GM12878 (cell line): Measurements from ENCODE around the gene AJUBA. TPM values are rescaled to one million over a fixed set of nuclear protein-coding genes. Genes with fewer than 3 reads are reported as not detected.

Experiments
- ATAC-seq: fragments of 200-7000 bp; cut with Tn5 transposase; 3 replicates; pipeline ENCODE4 v1.9.1; 2020; ENCODE audit warnings: mild to moderate bottlenecking, moderate library complexity
- BruUV-seq: library from RNA; stranded (reverse); fragments of 400-500 nt; replicated peaks from 2 replicates; lab custom pipeline; 2021; lab: Mats Ljungman, UMichigan
- CTCF ChIA-PET: fragments of 300-600 bp; sonication (Branson Sonifier 250); formaldehyde crosslinking; extraction: SDS; loops from one replicate; lab custom pipeline; 2021; ENCODE audit warnings: inconsistent platforms; lab: Yijun Ruan, JAX
- POLR2A ChIA-PET: fragments of 350-600 bp; formaldehyde crosslinking; extraction: SDS; loops from one replicate; lab custom pipeline; 2021; ENCODE audit warnings: inconsistent platforms; lab: Charles Lee
- RAD21 ChIA-PET: fragments of 300-600 bp; sonication (Branson Sonifier 250); formaldehyde crosslinking; loops from one replicate; lab custom pipeline; 2023; ENCODE audit warnings: antibody characterized with exemption; ENCODE audit not compliant: unreplicated experiment; lab: Charles Lee
- SMC1A ChIA-PET: fragments of 300-600 bp; sonication (Branson Sonifier 250); formaldehyde crosslinking; loops from one replicate; lab custom pipeline; 2023; ENCODE audit not compliant: unreplicated experiment, uncharacterized antibody; lab: Charles Lee
- DNase-seq: peaks from one replicate; pipeline ENCODE4 v3.0.0-alpha.2; 2011; ENCODE audit warnings: low read depth, low spot score
- FAIRE-seq: peaks from 3 replicates; lab custom pipeline; 2011; peaks lifted over from hg19 to GRCh38; lab: Jason Lieb, UNC
- H2AFZ ChIP-seq: 2 replicates; pipeline ENCODE4 v1.6.0; 2011; ENCODE audit warnings: low read depth, low read length, control low read depth; ENCODE audit not compliant: control insufficient read depth
- H3K27ac ChIP-seq: 2 replicates; pipeline ENCODE4 v1.5.1; 2011; ENCODE audit warnings: control low read depth; ENCODE audit not compliant: control insufficient read depth, insufficient read depth
- H3K27me3 ChIP-seq, 2 experiments: replicated peaks in 1 of 2; 2 replicates each; pipeline versions ENCODE4 v1.6.0 to v1.6.1; 2011; ENCODE audit warnings: low read length in 1 of 2; ENCODE audit not compliant: control insufficient read depth in 2 of 2, insufficient read depth in 2 of 2
- H3K36me3 ChIP-seq, 2 experiments: 2 replicates each; pipeline ENCODE4 v1.5.1; 2011; ENCODE audit warnings: low read length in 1 of 2; ENCODE audit not compliant: control insufficient read depth in 2 of 2, insufficient read depth in 2 of 2
- H3K4me1 ChIP-seq: 2 replicates; pipeline ENCODE4 v1.6.1; 2011; ENCODE audit warnings: mild to moderate bottlenecking, low read length, moderate library complexity, mixed read lengths; ENCODE audit not compliant: control insufficient read depth, insufficient read depth
- H3K4me2 ChIP-seq: 2 replicates; pipeline ENCODE4 v1.6.0; 2011; ENCODE audit warnings: control low read depth; ENCODE audit not compliant: control insufficient read depth, insufficient read depth
- H3K4me3 ChIP-seq: fragments of 200-600 bp; sonication (generic); 2 replicates; pipeline ENCODE4 v1.5.1; 2016
- H3K79me2 ChIP-seq: 2 replicates; pipeline ENCODE4 v1.6.0; 2011; ENCODE audit warnings: low read length; ENCODE audit not compliant: control insufficient read depth, insufficient read depth
- H3K9ac ChIP-seq: 2 replicates; pipeline ENCODE4 v1.8.0; 2011; ENCODE audit warnings: low read length, control low read depth, mixed read lengths; ENCODE audit not compliant: control insufficient read depth, insufficient read depth
- H3K9me3 ChIP-seq: replicated peaks from 3 replicates; pipeline ENCODE4 v1.5.1; 2011; ENCODE audit warnings: mild to moderate bottlenecking, low read length; ENCODE audit not compliant: control insufficient read depth, insufficient read depth
- H4K20me1 ChIP-seq: 2 replicates; pipeline ENCODE4 v1.6.0; 2011; ENCODE audit not compliant: control insufficient read depth, insufficient read depth
- ASH2L ChIP-seq: fragments of 300-600, 200-600 bp; sonication (generic); IDR thresholded peaks from 2 replicates; pipeline ENCODE4 v1.6.1; 2017; ENCODE audit warnings: low read depth, mild to moderate bottlenecking, borderline replicate concordance
- BCL11A ChIP-seq: IDR thresholded peaks from 2 replicates; pipeline ENCODE4 v1.6.1; 2011; ENCODE audit warnings: low read depth, low read length
- CHD1 ChIP-seq: IDR thresholded peaks from 2 replicates; pipeline ENCODE4 v1.6.1; 2012; ENCODE audit warnings: low read depth, low read length, improper control_type of control experiment
- CUX1 ChIP-seq: IDR thresholded peaks from 2 replicates; pipeline ENCODE4 v1.6.1; 2012; ENCODE audit warnings: improper control_type of control experiment, low read depth, low read length; ENCODE audit not compliant: insufficient replicate concordance
- EGR1 ChIP-seq, 2 experiments: IDR thresholded peaks; 1 replicate in 1 of 2; 2 replicates in 1 of 2; pipeline ENCODE4 v1.6.1; 2011 to 2012; ENCODE audit warnings: low read depth in 2 of 2, low read length in 2 of 2, borderline replicate concordance in 1 of 2, mild to moderate bottlenecking in 1 of 2, moderate library complexity in 1 of 2
- MXI1 ChIP-seq: fragments of 150-350 bp; IDR thresholded peaks from 2 replicates; pipeline ENCODE4 v1.6.1; 2011; ENCODE audit warnings: low read depth, mild to moderate bottlenecking, inconsistent platforms, low read length, improper control_type of control experiment
- NR2F1 ChIP-seq: fragments of 450-650 bp; conservative IDR thresholded peaks from 2 replicates; pipeline ENCODE4 v1.6.1; 2017; ENCODE audit warnings: mild to moderate bottlenecking
- RBBP5 ChIP-seq: fragments of 200-600 bp; sonication (generic); conservative IDR thresholded peaks from 2 replicates; pipeline ENCODE4 v1.6.1; 2016
- RELB ChIP-seq: fragments of 450-650 bp; IDR thresholded peaks from 2 replicates; pipeline ENCODE4 v1.6.1; 2017; ENCODE audit warnings: low read depth, mild to moderate bottlenecking, moderate library complexity
- STAT1 ChIP-seq: fragments of 450-650 bp; conservative IDR thresholded peaks from 2 replicates; pipeline ENCODE4 v1.6.1; 2014; ENCODE audit warnings: antibody characterized with exemption, mild to moderate bottlenecking
- TCF12 ChIP-seq: IDR thresholded peaks from 2 replicates; pipeline ENCODE4 v1.6.1; 2011; ENCODE audit warnings: low read depth, mild to moderate bottlenecking, low read length
- YY1 ChIP-seq: IDR thresholded peaks from 2 replicates; pipeline ENCODE4 v1.6.1; 2011; ENCODE audit warnings: low read depth, mild to moderate bottlenecking, low read length
- ZBTB33 ChIP-seq: fragments of 450-650 bp; IDR thresholded peaks from 2 replicates; pipeline ENCODE4 v1.6.1; 2017; ENCODE audit warnings: mild to moderate bottlenecking
- WGBS: methylation state at CpG from one replicate; pipeline ENCODE4 v1.1.6; 2016; ENCODE audit warnings: low lambda C conversion rate; ENCODE audit not compliant: insufficient replicate concordance, insufficient coverage; ENCODE audit errors: missing lambda C conversion rate; 5-methylcytosine and 5-hydroxymethylcytosine counted together
- in situ Hi-C: fragments of 300-500 bp; cut with MboI; formaldehyde crosslinking; loops from 9 replicates; pipeline ENCODE4 v1.14.3; 2018; ENCODE audit warnings: mixed read lengths
- intact Hi-C: fragments of 100-400 bp; cut with micrococcal nuclease; formaldehyde crosslinking; loops from one replicate; pipeline ENCODE4 v1.14.2; 2022; ENCODE audit not compliant: unreplicated experiment
- polyA plus RNA-seq, 11 experiments: library from polyadenylated mRNA; depleted of rRNA in 4 of 11; unstranded in 6 of 11; stranded (reverse) in 5 of 11; fragments of >200 nt; fragmentation: Nextera tagmentation in 4 of 11; fragmentation: Illumina TruSeq in 1 of 11; extraction: Ambion mirVana in 4 of 11; extraction: Trizol in 1 of 11; gene quantifications; 1 replicate in 1 of 11; 2 replicates in 10 of 11; pipeline versions ENCODE4 v1.2.1 to v1.2.3, GENCODE V29; 2011 to 2016; ENCODE audit warnings: inconsistent platforms in 2 of 11, missing spikeins in 2 of 11, low read depth in 1 of 11
- total RNA-seq, 4 experiments: library from RNA; depleted of rRNA in 3 of 4; stranded (reverse); fragments of >200 nt in 3 of 4; fragmentation: Illumina TruSeq in 1 of 4; extraction: Trizol in 1 of 4; gene quantifications; 2 replicates each; pipeline versions ENCODE4 v1.2.1 to v1.2.3, GENCODE V29; 2013 to 2021

AJUBA gene
- total and polyA plus RNA-seq, 10 of the 15 experiments (the other 5 are each of a cell fraction or from before 2014, with no cell fraction given): 0.03 to 18.1 (median 0.36) TPM; not detected in 1

GRCh38 chr14:22993517-22993916 lies 11.2 kb upstream of the AJUBA start (continued):
- TF ChIP-seq YY1 (no peak), BCL11A (no peak), RELB (no peak), EGR1 (IDR thresholded peaks at IDR 0.05; ENCODE audit: borderline replicate concordance in 1 of 2, low read depth in 2 of 2, low read length in 2 of 2) (no peak), MXI1 (no peak), NR2F1 (no peak), ZBTB33 (no peak), CHD1 (no peak), ASH2L (no peak)

GRCh38 chr14:22991852-22992251 lies 9.5 kb upstream of the AJUBA start:
- ChIA-PET SMC1A (interaction anchor here (1.7 to 6.9 kb wide), 4 partner anchors 16 to 77 kb away, joined by 10 to 77 read pairs (median 62); partner anchors contain the start of gene CDH24), CTCF (interaction anchor here (0.6 to 25.0 kb wide), 10 partner anchors 9 to 88 kb away, joined by 3 to 853 read pairs (median 4); partner anchors contain the start of gene CDH24), POLR2A (interaction anchor here (0.8 to 1.2 kb wide), 3 partner anchors 14 to 15 kb away, joined by 3 to 5 read pairs (median 3); no protein-coding TSS in a partner anchor), RAD21 (interaction anchor here (0.9 to 7.5 kb wide), 2 partner anchors 26 to 65 kb away, joined by 3 to 166 read pairs; partner anchors contain the start of gene CDH24)
- Histone ChIP-seq H3K36me3 (no peaks in the 10 kb centered on the region; a peak in 1 of 4 replicates), H3K4me3 (no peak overlapping the region), H3K27me3 (no peaks in the 10 kb centered on the region), H3K9ac (no peak overlapping the region), H3K9me3 (no peaks in the 10 kb centered on the region), H2AFZ (no peak overlapping the region), H3K4me2 (no peak overlapping the region), H4K20me1 (no peaks in the 10 kb centered on the region), H3K27ac (no peak overlapping the region), H3K79me2 (no peaks in the 10 kb centered on the region), H3K4me1 (no peaks in the 10 kb centered on the region)
- ATAC-seq: no peak
- FAIRE-seq: no peak
- intact Hi-C loops (no loop called here), in situ Hi-C loops (loop anchor here (5.0 kb wide), 1 partner anchor 60 kb away; no protein-coding TSS in a partner anchor)
- 78% methylated on average over 8 of the region's 8 CpGs for WGBS
- BruUV-seq: no TSS peak
- DNase-seq: no peak
- TF ChIP-seq CUX1 (no peak), TCF12 (no peak), STAT1 (no peak), RBBP5 (no peak)
